Left ventricle myocardium inferior (tissue), 1 donor: ENCODE measurements around the gene POU4F1. TPM values are rescaled to one million over a fixed set of nuclear protein-coding genes. Genes with fewer than 3 reads are reported as not detected.

ENCODE experiments used
- DNase-seq: peaks from one replicate; pipeline ENCODE4 v3.0.0-alpha.2; 2020
- H3K27ac ChIP-seq: fragments of 200-600 bp; replicated peaks from 2 replicates; pipeline ENCODE4 v1.8.0; 2021
- H3K27me3 ChIP-seq: fragments of 200-600 bp; 2 replicates; pipeline ENCODE4 v1.8.0; 2021; ENCODE audit warnings: low read depth
- H3K36me3 ChIP-seq: fragments of 200-600 bp; 2 replicates; pipeline ENCODE4 v1.8.0; 2021
- H3K4me1 ChIP-seq: fragments of 200-600 bp; 2 replicates; pipeline ENCODE4 v1.8.0; 2021
- H3K4me3 ChIP-seq: fragments of 200-600 bp; 2 replicates; pipeline ENCODE4 v1.8.0; 2021; ENCODE audit warnings: mild to moderate bottlenecking, moderate library complexity
- H3K9me3 ChIP-seq: fragments of 200-600 bp; replicated peaks from 2 replicates; pipeline ENCODE4 v1.8.0; 2021
- intact Hi-C: fragments of 100-400 bp; cut with micrococcal nuclease; formaldehyde crosslinking; loops from one replicate; pipeline ENCODE4 v1.11.0; 2022
- total RNA-seq: library from RNA; stranded (reverse); fragmentation: NEBNext Ultra II Directional; extraction: Animal tissue kit (Norgen Biotek cat#: 25700); gene quantifications from one replicate; pipeline ENCODE4 v1.2.1, GENCODE V29; 2021
- TF ChIP-seq, protein P1 (sequence below): fragments of 200-600 bp; IDR thresholded peaks from 2 replicates; pipeline ENCODE4 v1.8.0; 2021; ENCODE audit warnings: antibody characterized with exemption, mild to moderate bottlenecking, borderline replicate concordance
- donor health status: DM: no; HTN: yes; CAD: no; lungs with severe emphysema.

Gene POU4F1
- total RNA-seq, 1 donor from 2014 or later: not detected

- Histone ChIP-seq H3K27ac (no peak overlapping the region), H3K9me3 (no peaks in the 10 kb centered on the region)
Observed at GRCh38 chr13:78598116-78598781, 5.1 kb downstream of the POU4F1 start.

GRCh38 chr13:78597602-78597932, 5.8 kb downstream of the POU4F1 start:
- Histone ChIP-seq H3K36me3 (no peaks in the 10 kb centered on the region), H3K27ac (no peak overlapping the region), H3K4me1 (peaks cover 30% of the 10 kb centered on the region), H3K9me3 (no peaks in the 10 kb centered on the region), H3K27me3 (peaks cover 97% of the 10 kb centered on the region), H3K4me3 (no peak overlapping the region)
- intact Hi-C loops: no loop called here
- TF ChIP-seq, protein P1, sequence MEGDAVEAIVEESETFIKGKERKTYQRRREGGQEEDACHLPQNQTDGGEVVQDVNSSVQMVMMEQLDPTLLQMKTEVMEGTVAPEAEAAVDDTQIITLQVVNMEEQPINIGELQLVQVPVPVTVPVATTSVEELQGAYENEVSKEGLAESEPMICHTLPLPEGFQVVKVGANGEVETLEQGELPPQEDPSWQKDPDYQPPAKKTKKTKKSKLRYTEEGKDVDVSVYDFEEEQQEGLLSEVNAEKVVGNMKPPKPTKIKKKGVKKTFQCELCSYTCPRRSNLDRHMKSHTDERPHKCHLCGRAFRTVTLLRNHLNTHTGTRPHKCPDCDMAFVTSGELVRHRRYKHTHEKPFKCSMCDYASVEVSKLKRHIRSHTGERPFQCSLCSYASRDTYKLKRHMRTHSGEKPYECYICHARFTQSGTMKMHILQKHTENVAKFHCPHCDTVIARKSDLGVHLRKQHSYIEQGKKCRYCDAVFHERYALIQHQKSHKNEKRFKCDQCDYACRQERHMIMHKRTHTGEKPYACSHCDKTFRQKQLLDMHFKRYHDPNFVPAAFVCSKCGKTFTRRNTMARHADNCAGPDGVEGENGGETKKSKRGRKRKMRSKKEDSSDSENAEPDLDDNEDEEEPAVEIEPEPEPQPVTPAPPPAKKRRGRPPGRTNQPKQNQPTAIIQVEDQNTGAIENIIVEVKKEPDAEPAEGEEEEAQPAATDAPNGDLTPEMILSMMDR: no peak
- DNase-seq: no peak

More at GRCh38 chr13:78598116-78598781, 5.1 kb downstream of the POU4F1 start:
- DNase-seq: no peak
- H3K36me3 ChIP-seq: no peaks in the 10 kb centered on the region
- H3K4me3 ChIP-seq: no peak overlapping the region
- intact Hi-C loops: no loop called here
- TF ChIP-seq, protein P1: no peak
- peaks cover 36% of the 10 kb centered on the region for H3K4me1 ChIP-seq
- H3K27me3 ChIP-seq: peaks cover 97% of the 10 kb centered on the region

GRCh38 chr13:78596736-78597601, 6.4 kb downstream of the POU4F1 start:
- intact Hi-C loops: no loop called here
- TF ChIP-seq, protein P1: no peak
- DNase-seq: no peak
- Histone ChIP-seq H3K27ac (no peak overlapping the region), H3K27me3 (peaks cover 98% of the 10 kb centered on the region), H3K4me1 (peaks cover 26% of the 10 kb centered on the region), H3K4me3 (peak overlapping the region; percentile 54), H3K36me3 (no peaks in the 10 kb centered on the region), H3K9me3 (no peaks in the 10 kb centered on the region)

GRCh38 chr13:78596399-78596735, 7.0 kb downstream of the POU4F1 start:
- peaks cover 23% of the 10 kb centered on the region for H3K4me1 ChIP-seq
- no peak for DNase-seq
- intact Hi-C loops: no loop called here
- peaks cover 100% of the 10 kb centered on the region for H3K27me3 ChIP-seq
- H3K27ac ChIP-seq: no peak overlapping the region
- H3K36me3 ChIP-seq: no peaks in the 10 kb centered on the region
- TF ChIP-seq, protein P1: no peak
- peak overlapping the region; percentile 54 for H3K4me3 ChIP-seq
- no peaks in the 10 kb centered on the region for H3K9me3 ChIP-seq

- Histone ChIP-seq H3K36me3 (no peaks in the 10 kb centered on the region), H3K4me3 (peak overlapping the region; percentile 54), H3K9me3 (no peaks in the 10 kb centered on the region), H3K4me1 (peaks cover 20% of the 10 kb centered on the region), H3K27me3 (peaks cover 100% of the 10 kb centered on the region), H3K27ac (no peak overlapping the region)
- TF ChIP-seq, protein P1: no peak
- no peak for DNase-seq
- intact Hi-C loops: no loop called here
Observed at GRCh38 chr13:78595495-78596398, 7.6 kb downstream of the POU4F1 start.
